ENCODE data around the gene LDB3. TPM values are rescaled to one million over a fixed set of nuclear protein-coding genes. Genes with fewer than 3 reads are reported as not detected.

Gene LDB3
- total and polyA plus RNA-seq, 9 of the 15 experiments (the other 6 are each of a cell fraction or from before 2014, with no cell fraction given): 0.03 TPM; not detected in 8

DNA sequence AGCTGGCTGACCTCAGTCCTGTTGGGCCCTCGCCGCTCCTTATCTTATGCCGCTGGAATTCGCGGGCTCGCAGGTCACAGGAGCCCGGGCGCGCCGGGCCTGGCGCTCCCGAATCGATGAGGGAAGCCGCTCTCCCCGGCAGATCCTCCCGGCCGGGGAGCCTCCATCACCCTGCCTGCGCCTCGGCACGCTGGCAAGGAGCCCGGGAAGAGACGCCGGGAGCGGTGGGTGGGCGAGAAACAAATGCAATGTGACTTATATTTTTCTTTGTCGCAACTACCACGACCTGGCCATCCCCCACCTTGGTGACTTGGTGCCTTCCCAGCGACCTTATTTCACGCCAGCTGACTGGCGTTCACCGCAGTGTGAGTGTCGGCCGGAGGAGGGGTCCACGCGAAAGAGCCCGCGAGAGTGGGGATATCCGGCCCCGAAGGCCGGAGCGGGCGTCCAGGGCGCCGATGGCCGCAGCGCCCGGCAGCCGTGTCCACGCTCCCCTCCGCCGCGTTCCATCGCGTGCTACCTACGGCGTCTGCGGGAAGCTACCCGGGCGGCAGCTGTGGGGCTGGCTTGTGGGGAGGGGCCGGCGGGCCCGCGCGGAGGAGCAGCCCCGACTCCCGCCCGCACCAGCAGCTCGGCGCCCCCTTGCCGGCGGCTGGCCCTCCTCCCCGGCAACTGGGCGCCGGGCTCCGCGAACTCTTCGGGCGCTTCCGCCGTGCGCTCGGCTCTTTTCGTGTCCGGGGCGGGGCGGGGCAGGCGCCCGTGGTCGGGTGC is 87.6 kb downstream of the LDB3 start (continued):
- TF ChIP-seq, protein P1, sequence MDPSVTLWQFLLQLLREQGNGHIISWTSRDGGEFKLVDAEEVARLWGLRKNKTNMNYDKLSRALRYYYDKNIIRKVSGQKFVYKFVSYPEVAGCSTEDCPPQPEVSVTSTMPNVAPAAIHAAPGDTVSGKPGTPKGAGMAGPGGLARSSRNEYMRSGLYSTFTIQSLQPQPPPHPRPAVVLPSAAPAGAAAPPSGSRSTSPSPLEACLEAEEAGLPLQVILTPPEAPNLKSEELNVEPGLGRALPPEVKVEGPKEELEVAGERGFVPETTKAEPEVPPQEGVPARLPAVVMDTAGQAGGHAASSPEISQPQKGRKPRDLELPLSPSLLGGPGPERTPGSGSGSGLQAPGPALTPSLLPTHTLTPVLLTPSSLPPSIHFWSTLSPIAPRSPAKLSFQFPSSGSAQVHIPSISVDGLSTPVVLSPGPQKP (CRISPR knock-in tag; IDR thresholded peaks at IDR 0.05): no peak
- no peak for TF ChIP-seq BCL6 (CRISPR knock-in tag; IDR thresholded peaks at IDR 0.05)
- no peak for TF ChIP-seq LARP7 (IDR thresholded peaks at IDR 0.05)
- no peak for TF ChIP-seq ZNF165 (CRISPR knock-in tag; IDR thresholded peaks at IDR 0.05; ENCODE audit: borderline replicate concordance)
- TF ChIP-seq, protein P2, sequence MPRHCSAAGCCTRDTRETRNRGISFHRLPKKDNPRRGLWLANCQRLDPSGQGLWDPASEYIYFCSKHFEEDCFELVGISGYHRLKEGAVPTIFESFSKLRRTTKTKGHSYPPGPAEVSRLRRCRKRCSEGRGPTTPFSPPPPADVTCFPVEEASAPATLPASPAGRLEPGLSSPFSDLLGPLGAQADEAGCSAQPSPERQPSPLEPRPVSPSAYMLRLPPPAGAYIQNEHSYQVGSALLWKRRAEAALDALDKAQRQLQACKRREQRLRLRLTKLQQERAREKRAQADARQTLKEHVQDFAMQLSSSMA (CRISPR knock-in tag; IDR thresholded peaks at IDR 0.05): no peak; the same call in 1 of the 2 replicates
- no peak for TF ChIP-seq SIRT6 (IDR thresholded peaks at IDR 0.05; ENCODE audit: low read depth, low read length)
- no peak for TF ChIP-seq CSDE1 (IDR thresholded peaks at IDR 0.05)
- TF ChIP-seq MIER1 (IDR thresholded peaks at IDR 0.05; ENCODE audit: low read depth): no peak
- peak; percentile 48 for TF ChIP-seq RB1 (IDR thresholded peaks at IDR 0.05; ENCODE audit: low read depth)
- no peak for TF ChIP-seq SRF (CRISPR knock-in tag; IDR thresholded peaks at IDR 0.05)
- TF ChIP-seq, protein P3, sequence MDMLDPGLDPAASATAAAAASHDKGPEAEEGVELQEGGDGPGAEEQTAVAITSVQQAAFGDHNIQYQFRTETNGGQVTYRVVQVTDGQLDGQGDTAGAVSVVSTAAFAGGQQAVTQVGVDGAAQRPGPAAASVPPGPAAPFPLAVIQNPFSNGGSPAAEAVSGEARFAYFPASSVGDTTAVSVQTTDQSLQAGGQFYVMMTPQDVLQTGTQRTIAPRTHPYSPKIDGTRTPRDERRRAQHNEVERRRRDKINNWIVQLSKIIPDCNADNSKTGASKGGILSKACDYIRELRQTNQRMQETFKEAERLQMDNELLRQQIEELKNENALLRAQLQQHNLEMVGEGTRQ (CRISPR knock-in tag; IDR thresholded peaks at IDR 0.05): no peak
- TF ChIP-seq, protein P4, sequence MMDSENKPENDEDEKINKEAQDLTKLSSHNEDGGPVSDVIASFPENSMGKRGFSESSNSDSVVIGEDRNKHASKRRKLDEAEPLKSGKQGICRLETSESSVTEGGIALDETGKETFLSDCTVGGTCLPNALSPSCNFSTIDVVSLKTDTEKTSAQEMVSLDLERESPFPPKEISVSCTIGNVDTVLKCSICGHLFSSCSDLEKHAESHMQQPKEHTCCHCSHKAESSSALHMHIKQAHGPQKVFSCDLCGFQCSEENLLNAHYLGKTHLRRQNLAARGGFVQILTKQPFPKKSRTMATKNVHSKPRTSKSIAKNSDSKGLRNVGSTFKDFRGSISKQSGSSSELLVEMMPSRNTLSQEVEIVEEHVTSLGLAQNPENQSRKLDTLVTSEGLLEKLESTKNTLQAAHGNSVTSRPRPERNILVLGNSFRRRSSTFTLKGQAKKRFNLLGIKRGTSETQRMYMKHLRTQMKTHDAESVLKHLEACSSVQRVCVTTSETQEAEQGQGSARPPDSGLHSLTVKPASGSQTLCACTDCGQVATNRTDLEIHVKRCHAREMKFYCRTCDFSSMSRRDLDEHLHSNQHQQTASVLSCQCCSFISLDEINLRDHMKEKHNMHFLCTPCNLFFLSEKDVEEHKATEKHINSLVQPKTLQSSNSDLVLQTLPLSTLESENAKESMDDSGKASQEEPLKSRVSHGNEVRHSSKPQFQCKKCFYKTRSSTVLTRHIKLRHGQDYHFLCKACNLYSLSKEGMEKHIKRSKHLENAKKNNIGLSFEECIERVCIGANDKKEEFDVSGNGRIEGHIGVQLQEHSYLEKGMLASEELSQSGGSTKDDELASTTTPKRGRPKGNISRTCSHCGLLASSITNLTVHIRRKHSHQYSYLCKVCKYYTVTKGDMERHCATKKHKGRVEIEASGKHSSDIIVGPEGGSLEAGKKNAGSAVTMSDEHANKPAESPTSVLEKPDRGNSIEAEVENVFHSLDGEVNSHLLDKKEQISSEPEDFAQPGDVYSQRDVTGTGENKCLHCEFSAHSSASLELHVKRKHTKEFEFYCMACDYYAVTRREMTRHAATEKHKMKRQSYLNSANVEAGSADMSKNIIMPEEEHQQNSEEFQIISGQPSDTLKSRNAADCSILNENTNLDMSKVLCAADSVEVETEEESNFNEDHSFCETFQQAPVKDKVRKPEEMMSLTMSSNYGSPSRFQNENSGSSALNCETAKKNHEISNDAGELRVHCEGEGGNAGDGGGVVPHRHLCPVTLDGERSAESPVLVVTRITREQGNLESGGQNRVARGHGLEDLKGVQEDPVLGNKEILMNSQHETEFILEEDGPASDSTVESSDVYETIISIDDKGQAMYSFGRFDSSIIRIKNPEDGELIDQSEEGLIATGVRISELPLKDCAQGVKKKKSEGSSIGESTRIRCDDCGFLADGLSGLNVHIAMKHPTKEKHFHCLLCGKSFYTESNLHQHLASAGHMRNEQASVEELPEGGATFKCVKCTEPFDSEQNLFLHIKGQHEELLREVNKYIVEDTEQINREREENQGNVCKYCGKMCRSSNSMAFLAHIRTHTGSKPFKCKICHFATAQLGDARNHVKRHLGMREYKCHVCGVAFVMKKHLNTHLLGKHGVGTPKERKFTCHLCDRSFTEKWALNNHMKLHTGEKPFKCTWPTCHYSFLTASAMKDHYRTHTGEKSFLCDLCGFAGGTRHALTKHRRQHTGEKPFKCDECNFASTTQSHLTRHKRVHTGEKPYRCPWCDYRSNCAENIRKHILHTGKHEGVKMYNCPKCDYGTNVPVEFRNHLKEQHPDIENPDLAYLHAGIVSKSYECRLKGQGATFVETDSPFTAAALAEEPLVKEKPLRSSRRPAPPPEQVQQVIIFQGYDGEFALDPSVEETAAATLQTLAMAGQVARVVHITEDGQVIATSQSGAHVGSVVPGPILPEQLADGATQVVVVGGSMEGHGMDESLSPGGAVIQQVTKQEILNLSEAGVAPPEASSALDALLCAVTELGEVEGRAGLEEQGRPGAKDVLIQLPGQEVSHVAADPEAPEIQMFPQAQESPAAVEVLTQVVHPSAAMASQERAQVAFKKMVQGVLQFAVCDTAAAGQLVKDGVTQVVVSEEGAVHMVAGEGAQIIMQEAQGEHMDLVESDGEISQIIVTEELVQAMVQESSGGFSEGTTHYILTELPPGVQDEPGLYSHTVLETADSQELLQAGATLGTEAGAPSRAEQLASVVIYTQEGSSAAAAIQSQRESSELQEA (IDR thresholded peaks at IDR 0.05; ENCODE audit: low read depth): no peak
- peak; percentile 76 for TF ChIP-seq SP1 (CRISPR knock-in tag; IDR thresholded peaks at IDR 0.05)
- TF ChIP-seq, protein P5, sequence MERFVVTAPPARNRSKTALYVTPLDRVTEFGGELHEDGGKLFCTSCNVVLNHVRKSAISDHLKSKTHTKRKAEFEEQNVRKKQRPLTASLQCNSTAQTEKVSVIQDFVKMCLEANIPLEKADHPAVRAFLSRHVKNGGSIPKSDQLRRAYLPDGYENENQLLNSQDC (CRISPR knock-in tag; IDR thresholded peaks at IDR 0.05): no peak
- TF ChIP-seq SIX5 (IDR thresholded peaks at IDR 0.05; ENCODE audit: borderline replicate concordance in 1 of 2, insufficient read depth in 1 of 2, low read depth in 1 of 2, low read length in 2 of 2): no peak
- no peak for TF ChIP-seq MCM3 (IDR thresholded peaks at IDR 0.05)
- peak; percentile 78 for TF ChIP-seq JUND (IDR thresholded peaks at IDR 0.05; ENCODE audit: borderline replicate concordance, low read depth, low read length)
- peak; percentile 20; the same call in 1 of the 3 replicates for TF ChIP-seq JUND (tag; IDR thresholded peaks at IDR 0.05; ENCODE audit: borderline replicate concordance, low read depth, low read length)
